Suprapubic skin (tissue), 4 donors: Measurements from ENCODE around the gene LENEP. TPM values are rescaled to one million over a fixed set of nuclear protein-coding genes. Genes with fewer than 3 reads are reported as not detected.
"Not testable (repeated sequence)": the region's sequence is repeated elsewhere in the genome, so short reads cannot be mapped to it uniquely, and the experiment has no call there.

ENCODE experiments used
- DNase-seq, 2 donors: peaks; one replicate each; pipeline ENCODE4 v3.0.0-alpha.2; 2019; ENCODE audit warnings: low spot score in 2 of 2
- H3K27ac ChIP-seq: fragments of 200-600 bp; sonication (generic); one replicate; pipeline ENCODE4 v1.5.1; 2019
- H3K27me3 ChIP-seq: fragments of 200-600 bp; sonication (generic); one replicate; pipeline ENCODE4 v1.5.1; 2019
- H3K36me3 ChIP-seq: fragments of 200-600 bp; sonication (generic); one replicate; pipeline ENCODE4 v1.5.1; 2019
- H3K4me1 ChIP-seq: fragments of 200-600 bp; sonication (generic); one replicate; pipeline ENCODE4 v1.5.1; 2019
- H3K4me3 ChIP-seq: fragments of 200-600 bp; sonication (generic); one replicate; pipeline ENCODE4 v1.5.1; 2019; ENCODE audit warnings: mild to moderate bottlenecking
- H3K9me3 ChIP-seq: fragments of 200-600 bp; sonication (generic); one replicate; pipeline ENCODE4 v1.5.1; 2019
- EP300 ChIP-seq: sonication (generic); formaldehyde crosslinking; IDR thresholded peaks from one replicate; pipeline ENCODE4 v1.6.1; 2017; ENCODE audit warnings: antibody characterized with exemption
- POLR2A ChIP-seq, 2 donors: fragments of 450-650 bp; IDR thresholded peaks; one replicate each; pipeline ENCODE4 v1.6.1; 2017; ENCODE audit warnings: antibody characterized with exemption in 2 of 2, mild to moderate bottlenecking in 2 of 2, moderate library complexity in 2 of 2
- POLR2AphosphoS5 ChIP-seq, 3 donors: sonication (generic); formaldehyde crosslinking; IDR thresholded peaks; one replicate each; pipeline ENCODE4 v1.6.1; 2017; ENCODE audit warnings: antibody characterized with exemption in 3 of 3
- WGBS: methylation state at CpG from one replicate; pipeline ENCODE4 v1.1.5; 2018; 5-methylcytosine and 5-hydroxymethylcytosine counted together
- total RNA-seq, 4 donors: library from RNA; depleted of rRNA; stranded (reverse); fragments of >200 nt; gene quantifications; one replicate each; pipeline ENCODE4 v1.1.0, GENCODE V29; 2016
- TF ChIP-seq, protein P1 (sequence below), 2 donors: fragments of 200-600 bp in 1 of 2; fragments of 450-650 bp in 1 of 2; sonication (generic) in 1 of 2; IDR thresholded peaks; one replicate each; pipeline ENCODE4 v1.5.1; 2016 to 2019; ENCODE audit warnings: antibody characterized with exemption in 2 of 2, mild to moderate bottlenecking in 1 of 2, moderate library complexity in 1 of 2

LENEP gene
- total RNA-seq, 4 donors from 2014 or later: 3.0 TPM; not detected in 3

GRCh38 chr1:154978360-154978759, 15.0 kb upstream of the LENEP start:
- no peaks in the 10 kb centered on the region for H3K27me3 ChIP-seq
- no peaks in the 10 kb centered on the region for H3K36me3 ChIP-seq
- H3K4me1 ChIP-seq: peaks cover 37% of the 10 kb centered on the region
- no peak overlapping the region for H3K4me3 ChIP-seq
- DNase-seq: no peak
- H3K9me3 ChIP-seq: no peaks in the 10 kb centered on the region
- TF ChIP-seq, protein P1, sequence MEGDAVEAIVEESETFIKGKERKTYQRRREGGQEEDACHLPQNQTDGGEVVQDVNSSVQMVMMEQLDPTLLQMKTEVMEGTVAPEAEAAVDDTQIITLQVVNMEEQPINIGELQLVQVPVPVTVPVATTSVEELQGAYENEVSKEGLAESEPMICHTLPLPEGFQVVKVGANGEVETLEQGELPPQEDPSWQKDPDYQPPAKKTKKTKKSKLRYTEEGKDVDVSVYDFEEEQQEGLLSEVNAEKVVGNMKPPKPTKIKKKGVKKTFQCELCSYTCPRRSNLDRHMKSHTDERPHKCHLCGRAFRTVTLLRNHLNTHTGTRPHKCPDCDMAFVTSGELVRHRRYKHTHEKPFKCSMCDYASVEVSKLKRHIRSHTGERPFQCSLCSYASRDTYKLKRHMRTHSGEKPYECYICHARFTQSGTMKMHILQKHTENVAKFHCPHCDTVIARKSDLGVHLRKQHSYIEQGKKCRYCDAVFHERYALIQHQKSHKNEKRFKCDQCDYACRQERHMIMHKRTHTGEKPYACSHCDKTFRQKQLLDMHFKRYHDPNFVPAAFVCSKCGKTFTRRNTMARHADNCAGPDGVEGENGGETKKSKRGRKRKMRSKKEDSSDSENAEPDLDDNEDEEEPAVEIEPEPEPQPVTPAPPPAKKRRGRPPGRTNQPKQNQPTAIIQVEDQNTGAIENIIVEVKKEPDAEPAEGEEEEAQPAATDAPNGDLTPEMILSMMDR (IDR thresholded peaks at IDR 0.05): no peak
- TF ChIP-seq POLR2A (IDR thresholded peaks at IDR 0.05) (no peak), POLR2AphosphoS5 (IDR thresholded peaks at IDR 0.05) (no peak), EP300 (no peak)
- H3K27ac ChIP-seq: no peak overlapping the region
- 91% methylated on average over 3 of the region's 3 CpGs for WGBS

- 67% methylated on average over 6 of the region's 6 CpGs for WGBS
- H3K27ac ChIP-seq: no peak overlapping the region
- H3K27me3 ChIP-seq: no peaks in the 10 kb centered on the region
- peak overlapping the region; percentile 77 for H3K4me3 ChIP-seq
- peaks cover 6% of the 10 kb centered on the region for H3K36me3 ChIP-seq
- peaks cover 29% of the 10 kb centered on the region for H3K4me1 ChIP-seq
- DNase-seq: no peak
- TF ChIP-seq, protein P1 (IDR thresholded peaks at IDR 0.05): no peak
- TF ChIP-seq POLR2A (IDR thresholded peaks at IDR 0.05): no peak
- no peak for TF ChIP-seq EP300
- TF ChIP-seq POLR2AphosphoS5 (IDR thresholded peaks at IDR 0.05): no peak
- no peaks in the 10 kb centered on the region for H3K9me3 ChIP-seq
Observed at GRCh38 chr1:154982341-154982740, 11.0 kb upstream of the LENEP start.

DNA sequence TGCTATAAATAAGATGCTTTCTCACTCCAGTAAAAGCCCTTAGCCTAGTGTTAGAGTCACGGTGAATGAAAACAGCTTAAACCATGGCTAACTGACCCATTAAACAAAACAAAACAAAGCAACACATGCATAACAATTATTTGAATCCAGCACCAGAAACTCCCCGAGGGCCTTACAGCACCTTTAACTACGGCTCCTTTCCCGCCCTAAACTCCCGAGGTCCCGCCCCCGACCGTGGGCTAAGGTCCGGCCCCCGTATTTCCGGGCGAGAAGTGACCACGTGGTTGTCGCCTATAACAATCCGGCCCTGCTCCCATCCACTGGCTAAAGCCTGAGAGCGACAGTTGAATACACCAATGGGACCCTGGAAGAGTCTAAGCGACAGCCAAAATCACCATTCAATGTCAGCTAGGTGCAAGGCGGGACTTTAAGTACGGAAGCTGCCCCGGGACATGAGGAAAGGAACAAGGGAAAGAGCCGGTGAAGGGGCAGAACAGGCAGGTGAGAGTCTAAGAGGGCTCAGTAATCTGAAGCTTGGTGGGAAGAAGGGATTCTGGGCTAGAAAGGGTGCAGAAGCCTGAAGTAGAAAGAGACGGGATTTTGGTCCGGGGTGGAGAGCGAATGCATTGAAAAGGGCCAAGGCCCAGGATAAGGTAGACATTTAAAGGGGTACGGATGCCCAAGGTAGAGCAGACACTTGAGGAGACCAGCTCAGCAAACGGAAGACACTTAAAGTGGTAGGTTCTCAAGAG, 10.3 kb upstream of the LENEP start, which contains the start of gene FLAD1:
Gene FLAD1, plus strand, starts transcription at position 448 of the 752 bp plus-strand sequence. CDS start 351 bp downstream, outside the sequence.
- Histone ChIP-seq H3K4me3 (peak within 1 kb of the TSS; percentile 77), H3K36me3 (peaks cover 14% of the 10 kb centered on the region), H3K9me3 (no peaks in the 10 kb centered on the region), H3K27me3 (no peaks in the 10 kb centered on the region), H3K4me1 (peaks cover 26% of the 10 kb centered on the region), H3K27ac (peak within 1 kb of the TSS; percentile 86)
- DNase-seq: peak; percentile 96 to 98
- TF ChIP-seq POLR2A (IDR thresholded peaks at IDR 0.05): no peak
- TF ChIP-seq POLR2AphosphoS5 (IDR thresholded peaks at IDR 0.05): peak in 2 of 3 donors; percentile 68 to 71
- WGBS: under 1% methylated on average over 26 of the region's 26 CpGs

DNA sequence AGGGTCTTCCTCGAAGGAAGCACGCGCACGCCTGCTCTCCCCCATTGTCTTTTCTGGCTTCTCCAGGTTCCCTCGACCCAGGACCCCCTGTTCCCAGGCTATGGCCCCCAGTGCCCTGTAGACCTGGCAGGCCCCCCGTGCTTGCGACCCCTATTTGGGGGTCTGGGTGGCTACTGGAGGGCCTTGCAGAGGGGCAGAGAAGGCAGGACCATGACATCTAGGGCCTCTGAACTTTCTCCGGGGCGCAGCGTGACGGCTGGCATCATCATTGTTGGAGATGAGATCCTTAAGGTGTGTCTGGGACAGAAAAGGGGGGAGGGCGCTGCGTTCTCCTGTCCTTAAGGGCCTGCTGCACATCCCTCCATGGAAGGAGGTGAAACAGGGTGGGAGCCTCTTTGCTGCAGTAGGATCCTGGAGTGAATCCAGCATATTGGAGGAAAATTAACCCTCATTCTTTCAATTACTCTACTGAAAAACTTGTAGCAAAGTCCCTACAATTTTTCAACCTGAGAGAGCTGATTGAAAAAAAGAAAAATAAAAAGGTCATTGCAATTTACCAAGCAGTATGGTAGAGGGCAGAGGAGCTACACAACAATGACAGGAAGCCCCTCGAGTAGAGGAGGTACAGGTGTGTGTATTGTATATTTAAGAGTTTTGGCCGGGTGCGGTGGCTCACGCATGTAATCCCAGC, 9.5 kb upstream of the LENEP start:
- no peaks in the 10 kb centered on the region for H3K27me3 ChIP-seq
- TF ChIP-seq, protein P1 (IDR thresholded peaks at IDR 0.05): no peak
- TF ChIP-seq POLR2A (IDR thresholded peaks at IDR 0.05): no peak
- TF ChIP-seq EP300: no peak
- no peak for TF ChIP-seq POLR2AphosphoS5 (IDR thresholded peaks at IDR 0.05)
- no peaks in the 10 kb centered on the region for H3K9me3 ChIP-seq
- H3K27ac ChIP-seq: peak overlapping the region; percentile 86
- H3K4me3 ChIP-seq: peak overlapping the region; percentile 77
- DNase-seq: no peak
- H3K4me1 ChIP-seq: peaks cover 26% of the 10 kb centered on the region
- H3K36me3 ChIP-seq: peaks cover 22% of the 10 kb centered on the region
- WGBS: 8% methylated on average over 17 of the region's 17 CpGs

DNA sequence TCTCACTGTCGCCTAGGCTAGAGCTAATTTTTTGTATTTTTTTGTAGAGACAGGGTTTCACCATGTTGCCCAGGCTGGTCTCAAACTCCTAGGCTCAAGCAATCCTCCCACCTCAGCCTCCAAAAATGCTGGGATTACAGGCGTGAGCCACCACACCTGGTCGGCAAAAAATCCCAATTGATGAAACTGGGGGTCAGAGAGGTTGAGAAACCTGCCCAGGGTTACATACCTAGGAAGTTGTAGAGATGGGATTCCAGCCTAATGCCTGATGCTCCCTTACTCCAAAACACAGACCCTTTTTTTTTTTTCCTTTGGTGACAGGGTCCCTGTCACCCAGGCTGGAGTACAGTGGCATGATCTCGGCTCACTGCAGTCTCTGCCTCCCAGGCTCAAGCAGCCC, 6.7 kb upstream of the LENEP start:
- H3K9me3 ChIP-seq, H3K4me3 ChIP-seq, H3K27me3 ChIP-seq, H3K27ac ChIP-seq, DNase-seq: not testable (repeated sequence)
- WGBS: 89% methylated on average over 4 of the region's 4 CpGs
- Histone ChIP-seq H3K4me1 (peaks cover 30% of the 10 kb centered on the region), H3K36me3 (peaks cover 47% of the 10 kb centered on the region)

- no peaks in the 10 kb centered on the region for H3K9me3 ChIP-seq
- TF ChIP-seq POLR2AphosphoS5 (IDR thresholded peaks at IDR 0.05): no peak
- TF ChIP-seq, protein P1 (IDR thresholded peaks at IDR 0.05): no peak
- TF ChIP-seq EP300: no peak
- TF ChIP-seq POLR2A (IDR thresholded peaks at IDR 0.05): no peak
- no peak for DNase-seq
- no peaks in the 10 kb centered on the region for H3K27me3 ChIP-seq
- peaks cover 50% of the 10 kb centered on the region for H3K36me3 ChIP-seq
- H3K27ac ChIP-seq: no peak overlapping the region
- WGBS: 75% methylated on average over 6 of the region's 6 CpGs
- H3K4me1 ChIP-seq: peaks cover 27% of the 10 kb centered on the region
- no peak overlapping the region for H3K4me3 ChIP-seq
Observed at GRCh38 chr1:154987326-154987725, 6.1 kb upstream of the LENEP start.
